Neutrophil (primary cell): ENCODE measurements around the gene ZFP36L1.

Source experiments
- H3K27ac ChIP-seq: fragments of 200-600 bp; sonication (generic); 2 replicates; pipeline ENCODE4 v1.5.1; 2016; ENCODE audit warnings: mild to moderate bottlenecking, moderate library complexity
- H3K27me3 ChIP-seq: fragments of 200-600 bp; sonication (generic); 2 replicates; pipeline ENCODE4 v1.6.0; 2016; ENCODE audit warnings: mild to moderate bottlenecking
- H3K36me3 ChIP-seq: fragments of 200-600 bp; sonication (generic); 2 replicates; pipeline ENCODE4 v1.5.1; 2017
- H3K4me1 ChIP-seq, 2 experiments: fragments of 200-600 bp in 1 of 2; sonication (generic) in 1 of 2; 1 replicate in 1 of 2; 2 replicates in 1 of 2; pipeline versions ENCODE4 v1.5.1 to v1.6.1; 2013 to 2016; ENCODE audit warnings: low read depth in 1 of 2, low read length in 1 of 2, mild to moderate bottlenecking in 1 of 2, moderate library complexity in 1 of 2; ENCODE audit not compliant: control insufficient read depth in 1 of 2, insufficient read depth in 1 of 2
- H3K4me3 ChIP-seq, 2 experiments: fragments of 200-600 bp in 1 of 2; sonication (generic) in 1 of 2; 1 replicate in 1 of 2; 2 replicates in 1 of 2; pipeline ENCODE4 v1.5.1; 2013 to 2016; ENCODE audit warnings: low read depth in 1 of 2, low read length in 1 of 2, mild to moderate bottlenecking in 1 of 2, moderate library complexity in 1 of 2
- H3K9me3 ChIP-seq: fragments of 200-600 bp; sonication (generic); 2 replicates; pipeline ENCODE4 v1.5.1; 2016
- TF ChIP-seq, protein P1 (sequence below): fragments of 200-600 bp; sonication (generic); IDR thresholded peaks from 2 replicates; pipeline ENCODE4 v1.5.1; 2016; ENCODE audit warnings: antibody characterized with exemption

The ZFP36L1 gene

DNA sequence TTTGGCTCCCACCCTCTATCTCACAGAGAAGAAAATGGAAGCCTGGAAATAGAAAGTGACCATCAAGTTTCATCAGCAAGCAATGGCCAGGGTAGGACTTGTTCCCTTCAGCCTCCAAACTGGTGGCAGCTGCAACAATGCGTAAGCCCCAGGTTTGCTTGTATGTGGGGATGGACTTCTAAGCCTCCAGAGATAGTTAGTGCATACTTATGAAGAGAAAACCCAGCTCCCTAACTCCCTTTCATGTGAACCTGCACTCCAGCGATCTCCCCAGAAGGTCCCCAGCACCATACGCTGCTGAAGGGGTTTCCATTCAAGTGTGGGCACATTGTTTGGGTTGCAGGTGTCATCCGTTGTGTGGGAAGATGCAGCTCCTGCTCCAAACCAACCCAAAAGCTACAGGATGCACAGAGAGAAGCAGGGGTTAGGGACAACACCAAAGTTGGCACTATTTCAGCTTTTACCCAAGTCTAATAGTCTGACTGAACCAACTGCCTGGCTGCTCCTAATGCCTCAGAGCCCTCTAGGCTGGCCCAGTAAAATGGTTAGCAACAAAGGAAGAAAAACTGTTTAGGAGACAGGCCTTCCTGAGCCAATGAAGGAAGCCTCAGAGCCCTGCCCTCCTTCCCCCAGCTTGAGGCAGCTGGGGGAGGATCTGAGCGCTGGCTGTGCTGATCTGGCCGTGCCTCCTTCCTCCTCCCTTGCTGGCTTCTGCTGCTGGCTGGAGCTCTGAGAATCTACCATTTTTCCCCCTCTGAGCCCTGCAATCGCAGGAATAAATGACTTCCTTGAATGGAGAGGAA is 12.3 kb downstream of the ZFP36L1 start:
- Histone ChIP-seq H3K4me1 (peaks cover 10 to 14% of the 10 kb centered on the region in 2 experiments), H3K4me3 (no peak overlapping the region), H3K36me3 (no peaks in the 10 kb centered on the region), H3K27ac (peak overlapping the region; percentile 16), H3K27me3 (peaks cover 63% of the 10 kb centered on the region), H3K9me3 (no peaks in the 10 kb centered on the region)
- TF ChIP-seq, protein P1, sequence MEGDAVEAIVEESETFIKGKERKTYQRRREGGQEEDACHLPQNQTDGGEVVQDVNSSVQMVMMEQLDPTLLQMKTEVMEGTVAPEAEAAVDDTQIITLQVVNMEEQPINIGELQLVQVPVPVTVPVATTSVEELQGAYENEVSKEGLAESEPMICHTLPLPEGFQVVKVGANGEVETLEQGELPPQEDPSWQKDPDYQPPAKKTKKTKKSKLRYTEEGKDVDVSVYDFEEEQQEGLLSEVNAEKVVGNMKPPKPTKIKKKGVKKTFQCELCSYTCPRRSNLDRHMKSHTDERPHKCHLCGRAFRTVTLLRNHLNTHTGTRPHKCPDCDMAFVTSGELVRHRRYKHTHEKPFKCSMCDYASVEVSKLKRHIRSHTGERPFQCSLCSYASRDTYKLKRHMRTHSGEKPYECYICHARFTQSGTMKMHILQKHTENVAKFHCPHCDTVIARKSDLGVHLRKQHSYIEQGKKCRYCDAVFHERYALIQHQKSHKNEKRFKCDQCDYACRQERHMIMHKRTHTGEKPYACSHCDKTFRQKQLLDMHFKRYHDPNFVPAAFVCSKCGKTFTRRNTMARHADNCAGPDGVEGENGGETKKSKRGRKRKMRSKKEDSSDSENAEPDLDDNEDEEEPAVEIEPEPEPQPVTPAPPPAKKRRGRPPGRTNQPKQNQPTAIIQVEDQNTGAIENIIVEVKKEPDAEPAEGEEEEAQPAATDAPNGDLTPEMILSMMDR: no peak

DNA sequence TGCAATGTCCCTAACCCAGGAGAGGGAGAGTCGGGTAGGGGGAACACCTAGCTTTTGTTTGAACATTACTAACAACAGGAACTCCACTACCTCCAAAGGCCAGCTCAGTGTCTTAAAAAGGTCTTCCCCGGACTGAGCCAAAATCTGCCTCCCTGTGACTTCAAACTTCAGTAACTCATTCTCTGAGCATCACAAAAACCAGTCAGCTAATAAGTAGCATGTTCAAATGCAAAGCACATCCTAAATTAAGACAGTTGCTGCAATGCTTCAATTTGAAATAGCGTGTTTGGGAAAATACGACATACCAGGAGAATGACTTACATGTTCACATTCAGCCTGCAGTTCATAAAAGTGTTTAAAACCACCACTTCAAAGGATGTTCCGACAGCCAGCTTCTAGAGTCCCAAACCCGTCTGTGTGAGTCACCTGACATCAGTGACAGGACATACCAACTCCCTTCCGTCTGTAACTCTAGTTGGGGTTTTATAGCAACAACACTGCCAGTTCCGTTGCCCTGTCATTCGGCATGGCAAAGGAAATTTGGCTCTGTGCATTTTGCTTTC is 13.0 kb downstream of the ZFP36L1 start:
- Histone ChIP-seq H3K9me3 (no peaks in the 10 kb centered on the region), H3K27me3 (peaks cover 63% of the 10 kb centered on the region), H3K27ac (no peak overlapping the region), H3K4me3 (no peak overlapping the region), H3K4me1 (peaks cover 10 to 14% of the 10 kb centered on the region in 2 experiments), H3K36me3 (no peaks in the 10 kb centered on the region)
- TF ChIP-seq, protein P1: no peak

DNA sequence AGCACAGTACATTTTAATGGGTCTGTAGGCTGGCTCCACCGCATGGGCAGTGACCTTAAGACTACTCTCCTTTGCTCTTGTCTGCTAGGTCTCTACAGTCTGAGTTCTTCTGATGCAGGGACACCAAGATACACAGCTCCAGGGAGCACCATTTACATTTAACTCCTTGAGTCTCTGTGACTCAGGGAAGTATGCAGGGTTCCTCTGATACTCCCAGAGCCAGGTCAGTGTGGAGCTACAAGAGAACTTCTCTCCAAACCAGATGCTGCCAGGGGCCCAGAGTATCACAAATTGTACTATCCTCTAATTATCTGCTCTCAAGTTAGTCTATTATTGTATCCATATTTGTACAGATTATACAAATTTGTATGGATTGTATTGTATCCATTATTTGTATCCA is 15.2 kb downstream of the ZFP36L1 start:
- peaks cover 48% of the 10 kb centered on the region for H3K27me3 ChIP-seq
- H3K36me3 ChIP-seq: no peaks in the 10 kb centered on the region
- no peak overlapping the region for H3K4me3 ChIP-seq
- no peak overlapping the region for H3K27ac ChIP-seq
- H3K9me3 ChIP-seq: no peaks in the 10 kb centered on the region
- H3K4me1 ChIP-seq: peaks cover 10 to 14% of the 10 kb centered on the region in 2 experiments
- TF ChIP-seq, protein P1: no peak

DNA sequence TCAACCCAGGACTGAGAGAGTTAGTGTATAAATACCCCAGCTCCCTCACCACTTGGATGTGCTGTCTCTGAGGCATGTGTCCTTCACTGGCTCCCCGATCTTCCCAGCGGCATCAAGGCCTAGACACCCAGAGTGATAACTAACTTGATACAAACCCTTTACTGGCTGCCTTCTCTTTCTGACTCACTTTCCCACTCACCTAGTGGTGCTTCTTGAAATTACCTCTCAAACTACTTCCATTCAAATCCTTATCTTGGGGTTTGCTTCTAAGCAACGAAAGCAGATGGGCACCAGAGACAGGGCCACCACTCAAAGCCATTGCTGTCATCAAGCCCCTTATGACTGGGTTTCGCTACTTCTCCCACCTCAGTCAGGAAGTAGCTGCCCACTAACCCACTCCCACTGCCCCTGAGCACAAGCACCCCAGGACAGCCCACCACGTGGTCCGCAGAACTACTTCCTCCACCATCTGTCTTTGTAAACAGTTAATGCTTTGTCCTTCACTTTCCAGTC is 17.2 kb downstream of the ZFP36L1 start:
- Histone ChIP-seq H3K9me3 (no peaks in the 10 kb centered on the region), H3K27me3 (peaks cover 40% of the 10 kb centered on the region), H3K27ac (no peak overlapping the region), H3K4me3 (no peak overlapping the region), H3K4me1 (peaks cover 18% of the 10 kb centered on the region in 2 experiments), H3K36me3 (no peaks in the 10 kb centered on the region)
- TF ChIP-seq, protein P1: no peak

DNA sequence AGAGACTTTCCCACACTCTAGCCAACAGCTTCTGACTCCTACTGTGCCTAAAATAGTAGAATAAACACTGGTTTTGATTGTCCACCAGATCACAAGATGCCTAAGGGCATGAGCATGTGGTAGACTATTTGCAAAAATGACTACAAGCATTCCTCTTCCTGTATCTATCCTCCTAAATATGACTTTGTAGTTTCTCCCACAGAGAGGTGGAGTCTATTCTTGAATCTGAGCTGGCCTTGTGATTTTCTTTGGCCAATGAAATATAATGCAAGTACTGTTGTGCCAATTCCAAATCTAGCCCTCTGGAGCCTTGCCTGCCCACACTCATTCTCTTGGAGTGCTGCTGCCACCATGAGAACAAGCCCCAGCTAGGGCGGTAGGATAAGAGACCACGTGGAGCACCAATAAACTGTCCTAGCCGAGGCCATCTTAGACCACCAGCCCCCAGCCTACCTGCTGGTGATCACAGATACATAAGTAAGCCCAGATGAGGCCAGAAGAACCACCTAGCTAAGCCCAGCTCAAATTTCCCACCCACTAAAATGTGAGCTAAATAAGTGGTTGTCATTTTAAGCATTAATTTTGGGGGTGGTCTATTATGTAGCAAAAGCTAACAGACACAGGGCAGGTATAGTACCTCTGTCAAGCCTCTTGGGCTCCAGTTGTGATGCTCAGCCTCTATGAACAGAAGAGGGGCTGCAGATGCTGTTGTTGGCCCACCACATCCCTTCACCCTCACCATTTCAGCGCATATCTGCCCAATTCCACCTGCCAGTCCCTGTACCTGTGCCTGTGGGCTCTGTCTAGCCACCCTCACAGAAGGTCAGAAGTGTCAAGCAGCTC is 17.9 kb downstream of the ZFP36L1 start:
- TF ChIP-seq, protein P1: no peak
- Histone ChIP-seq H3K4me1 (peaks cover 14 to 15% of the 10 kb centered on the region in 2 experiments), H3K27ac (no peak overlapping the region), H3K9me3 (no peaks in the 10 kb centered on the region), H3K4me3 (no peak overlapping the region), H3K27me3 (peaks cover 38% of the 10 kb centered on the region), H3K36me3 (no peaks in the 10 kb centered on the region)
